RCC 7860 (cell line): ENCODE results near the gene RNF150.
"Not testable (repeated sequence)": the region's sequence is repeated elsewhere in the genome, so short reads cannot be mapped to it uniquely, and the experiment has no call there.

ENCODE experiments used
- DNase-seq: peaks from one replicate; pipeline ENCODE4 v3.0.0-alpha.2; 2015; ENCODE audit warnings: low spot score
- FAIRE-seq: peaks from 2 replicates; lab custom pipeline; 2012; peaks lifted over from hg19 to GRCh38; lab: Jason Lieb, UNC

The RNF150 gene

GRCh38 chr4:141079393-141079930 is 53.8 kb downstream of the RNF150 start:
- FAIRE-seq: no peak

DNA sequence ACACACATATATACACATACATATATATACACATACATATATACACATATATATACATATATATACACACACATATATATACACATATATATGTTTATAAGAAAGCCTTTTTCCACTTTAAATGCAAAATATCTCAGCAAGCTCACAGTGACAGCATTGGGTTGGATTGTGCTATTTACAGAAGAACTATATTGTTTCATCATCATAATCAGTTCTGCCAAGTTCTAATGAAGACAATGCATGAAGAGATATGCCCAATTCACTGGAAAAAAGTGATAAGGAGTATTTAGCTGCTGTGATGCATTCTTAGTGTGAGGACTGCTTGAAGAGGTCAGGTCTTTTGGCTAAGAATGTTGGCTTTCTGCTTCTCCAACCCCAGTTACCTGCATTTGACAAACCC is 54.4 kb downstream of the RNF150 start:
- DNase-seq (no peak), FAIRE-seq (no peak)

More at GRCh38 chr4:141079393-141079930, 53.8 kb downstream of the RNF150 start:
- DNase-seq: no peak

- FAIRE-seq (no peak), DNase-seq (no peak)
Observed at GRCh38 chr4:141077611-141078225, 55.6 kb downstream of the RNF150 start.

- FAIRE-seq (no peak), DNase-seq (no peak)
Observed at GRCh38 chr4:141075553-141075952, 57.7 kb downstream of the RNF150 start.

DNA sequence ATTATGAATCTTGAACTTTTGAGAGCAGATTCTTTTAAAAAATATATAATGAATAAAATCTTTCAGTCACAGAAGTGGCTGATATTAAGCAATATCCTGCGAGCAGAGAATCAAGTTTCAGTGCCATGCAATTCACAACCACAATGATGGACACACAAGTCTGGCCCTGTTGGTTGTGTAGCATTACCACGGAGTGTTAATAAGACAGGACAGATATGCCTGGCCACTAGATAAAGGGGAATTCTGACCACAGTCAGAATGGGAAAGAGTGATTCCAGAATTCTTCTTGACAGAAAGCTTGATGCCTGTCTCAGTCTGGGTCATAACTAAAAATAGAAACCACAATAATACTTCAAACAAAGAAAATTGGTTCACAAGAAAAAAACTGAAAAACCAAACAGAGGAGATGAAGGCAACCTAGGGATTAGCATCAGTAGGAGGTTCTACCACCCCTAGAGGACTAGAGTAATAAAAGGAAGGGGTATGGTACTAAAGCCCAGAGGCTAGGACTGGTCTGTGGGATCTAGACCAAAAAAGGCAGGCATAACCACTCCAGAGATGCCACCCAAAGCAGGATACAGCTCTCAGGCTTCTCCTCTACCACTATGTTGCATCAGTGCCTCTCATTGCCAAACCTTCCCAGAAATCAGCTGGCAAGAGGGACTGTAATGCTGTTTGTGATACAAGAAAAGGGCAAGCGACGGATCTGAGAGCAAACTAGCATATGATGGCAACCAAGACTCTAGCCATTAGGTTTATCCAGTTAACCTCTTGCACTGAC is 59.0 kb downstream of the RNF150 start:
- FAIRE-seq (no peak), DNase-seq (no peak)

DNA sequence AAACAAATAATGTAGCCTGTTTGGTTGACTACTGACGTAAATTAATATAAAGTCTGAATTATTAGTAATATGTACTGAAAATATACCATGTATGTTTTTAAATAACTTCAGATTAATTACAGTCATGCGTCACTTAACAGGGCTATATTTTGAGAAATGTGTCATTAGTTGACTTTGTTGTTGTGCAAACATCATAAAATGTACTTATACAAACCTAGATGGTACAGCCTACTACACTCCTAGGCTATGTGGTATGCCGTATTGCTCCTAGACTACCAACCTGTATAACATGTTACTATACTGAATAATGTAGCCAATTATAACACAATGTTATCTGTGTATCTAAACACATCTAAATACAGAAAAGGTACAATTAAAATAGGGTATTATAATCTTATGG is 66.6 kb downstream of the RNF150 start:
- FAIRE-seq: no peak
- DNase-seq: no peak

GRCh38 chr4:141065872-141066271 is 67.4 kb downstream of the RNF150 start:
- no peak for DNase-seq
- no peak for FAIRE-seq

GRCh38 chr4:141062651-141063050 is 70.6 kb downstream of the RNF150 start:
- DNase-seq (no peak), FAIRE-seq (no peak)

- DNase-seq (no peak), FAIRE-seq (no peak)
Observed at GRCh38 chr4:141058591-141059512, 74.4 kb downstream of the RNF150 start.

DNA sequence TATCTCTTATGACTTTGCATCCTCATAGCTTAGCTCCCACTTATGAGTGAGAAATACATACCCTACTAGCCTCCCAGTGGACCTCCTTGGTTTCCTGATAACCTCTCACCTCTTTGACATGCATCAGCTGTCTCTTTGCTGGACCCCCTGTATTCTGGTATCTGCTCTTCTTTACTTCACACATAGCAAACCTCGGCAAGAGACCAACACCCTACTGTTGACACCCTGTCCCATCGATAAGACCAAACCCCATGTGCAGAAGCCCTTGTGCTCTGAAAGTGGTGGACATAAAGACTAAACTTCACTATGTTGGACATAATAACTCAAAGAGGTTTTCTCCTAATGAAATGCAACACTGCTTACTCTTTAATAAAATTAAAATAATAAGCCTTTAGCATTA is 75.7 kb downstream of the RNF150 start:
- no peak for FAIRE-seq
- DNase-seq: no peak

DNA sequence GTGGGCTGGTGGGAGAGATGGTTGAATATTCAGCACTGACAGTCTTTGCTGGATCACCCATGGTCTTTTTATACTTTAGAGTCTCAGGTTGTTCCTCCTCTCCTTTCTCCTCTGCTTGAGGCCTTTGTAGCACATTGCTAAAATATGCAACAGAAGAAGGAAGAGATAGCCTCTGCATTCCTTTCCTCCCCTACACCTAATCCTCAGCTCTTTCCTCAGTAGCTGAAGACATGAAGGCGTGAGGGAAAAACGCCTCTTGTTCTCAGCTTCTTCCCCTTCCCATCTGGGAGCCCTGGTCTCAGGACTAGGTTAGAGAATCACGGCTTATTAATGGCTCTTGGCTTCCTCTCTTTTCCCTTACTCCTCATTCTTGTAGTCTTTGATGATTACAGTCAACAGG is 76.8 kb downstream of the RNF150 start:
- FAIRE-seq: no peak
- no peak for DNase-seq

GRCh38 chr4:141054446-141054845 is 78.8 kb downstream of the RNF150 start:
- FAIRE-seq (no peak), DNase-seq (no peak)

- FAIRE-seq, DNase-seq: not testable (repeated sequence)
Observed at GRCh38 chr4:141050999-141051398, 82.3 kb downstream of the RNF150 start.

DNA sequence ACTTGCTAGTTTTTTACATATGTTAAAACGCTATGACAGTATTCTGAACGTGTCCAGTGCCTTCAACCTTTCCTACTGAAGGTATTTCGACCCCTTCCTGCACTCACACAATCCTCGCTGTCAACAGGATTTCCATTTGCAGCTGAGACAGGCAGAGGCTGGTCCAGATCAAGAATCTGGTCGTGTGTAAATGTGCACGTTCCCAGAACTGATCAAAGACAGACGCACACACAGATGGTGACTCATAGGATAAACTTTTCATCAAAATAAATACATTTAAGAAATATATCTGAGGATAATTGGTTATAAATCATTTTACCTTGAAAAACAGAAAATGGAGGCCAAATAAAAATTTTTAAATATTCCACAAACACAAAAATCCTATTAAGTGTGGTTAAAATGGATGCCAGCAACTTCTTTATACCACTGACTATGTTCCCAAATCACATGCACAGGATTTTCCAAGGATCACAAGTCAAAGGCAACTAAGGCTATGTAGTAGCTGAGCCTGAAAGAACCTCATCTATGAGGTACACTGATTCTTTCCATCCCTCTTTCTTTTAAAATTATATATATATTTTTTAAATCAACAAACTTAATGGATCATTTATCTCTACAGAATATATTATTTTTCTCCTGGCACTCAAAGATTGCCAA is 85.9 kb downstream of the RNF150 start:
- no peak for DNase-seq
- FAIRE-seq: no peak

- DNase-seq (no peak), FAIRE-seq (no peak)
Observed at GRCh38 chr4:141046255-141046654, 87.0 kb downstream of the RNF150 start.

- FAIRE-seq (no peak), DNase-seq (no peak)
Observed at GRCh38 chr4:141045848-141046247, 87.4 kb downstream of the RNF150 start.

GRCh38 chr4:141041021-141041476 is 92.2 kb downstream of the RNF150 start:
- DNase-seq (no peak), FAIRE-seq (no peak)

DNA sequence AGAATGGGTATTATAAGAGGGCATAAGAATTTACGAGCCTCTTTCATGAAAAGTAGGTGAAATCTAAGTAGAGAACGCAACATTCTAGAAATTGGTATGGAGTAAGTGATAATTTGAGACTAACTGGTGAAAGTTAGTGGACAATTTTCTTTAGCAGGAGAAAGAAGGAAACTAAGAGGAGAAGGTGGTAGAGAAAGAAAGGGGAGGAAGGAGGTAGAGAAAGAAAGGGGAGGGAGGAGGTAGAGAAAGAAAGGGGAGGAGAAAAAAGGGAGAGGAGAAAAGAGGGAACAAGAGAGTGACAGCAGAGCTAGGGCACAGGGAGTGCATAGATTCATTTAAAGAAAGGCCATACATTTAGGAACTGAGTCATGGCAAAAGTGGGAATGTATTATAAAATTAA is 94.1 kb downstream of the RNF150 start:
- DNase-seq (no peak), FAIRE-seq (no peak)

GRCh38 chr4:141038428-141038827 is 94.8 kb downstream of the RNF150 start:
- FAIRE-seq (no peak), DNase-seq (no peak)

- FAIRE-seq (no peak), DNase-seq (no peak)
Observed at GRCh38 chr4:141037446-141037845, 95.8 kb downstream of the RNF150 start.

- DNase-seq: no peak
- no peak for FAIRE-seq
Observed at GRCh38 chr4:141036786-141037185, 96.5 kb downstream of the RNF150 start.
